H9 (cell line): ENCODE data around the gene PRSS57. TPM values are rescaled to one million over a fixed set of nuclear protein-coding genes. Genes with fewer than 3 reads are reported as not detected.

Source experiments
- DNase-seq: peaks from one replicate; pipeline ENCODE4 v3.0.0-alpha.2; 2017
- H2AFZ ChIP-seq: one replicate; pipeline ENCODE4 v1.6.1; 2013; ENCODE audit warnings: mild to moderate bottlenecking, low read length, control low read depth, moderate library complexity
- H2AK5ac ChIP-seq: 2 replicates; pipeline ENCODE4 v1.6.1; 2013; ENCODE audit warnings: low read length, control low read depth, mixed read lengths; ENCODE audit not compliant: insufficient read length
- H2BK120ac ChIP-seq: one replicate; pipeline ENCODE4 v1.6.1; 2013; ENCODE audit warnings: low read depth, mild to moderate bottlenecking, low read length, control low read depth, inconsistent platforms; ENCODE audit not compliant: poor library complexity, severe bottlenecking
- H2BK12ac ChIP-seq: 2 replicates; pipeline ENCODE4 v1.6.1; 2013; ENCODE audit warnings: low read length, control low read depth, mixed read lengths, low read depth; ENCODE audit not compliant: insufficient read length
- H2BK15ac ChIP-seq: 2 replicates; pipeline ENCODE4 v1.6.1; 2013; ENCODE audit warnings: low read depth, low read length, control low read depth
- H2BK20ac ChIP-seq: one replicate; pipeline ENCODE4 v1.6.1; 2013; ENCODE audit warnings: low read depth, mild to moderate bottlenecking, low read length, control low read depth, inconsistent platforms; ENCODE audit not compliant: poor library complexity, severe bottlenecking
- H2BK5ac ChIP-seq: 2 replicates; pipeline ENCODE4 v1.6.1; 2013; ENCODE audit warnings: low read length, control low read depth, mixed read lengths; ENCODE audit not compliant: insufficient read length
- H3K14ac ChIP-seq: 2 replicates; pipeline ENCODE4 v1.6.1; 2013; ENCODE audit warnings: low read length, control low read depth; ENCODE audit not compliant: insufficient read depth
- H3K18ac ChIP-seq: 2 replicates; pipeline ENCODE4 v1.6.1; 2013; ENCODE audit warnings: low read depth, mild to moderate bottlenecking, mixed read lengths, low read length, control low read depth; ENCODE audit not compliant: insufficient read length
- H3K23ac ChIP-seq: 2 replicates; pipeline ENCODE4 v1.6.1; 2013; ENCODE audit warnings: low read length, control low read depth, mixed read lengths, low read depth; ENCODE audit not compliant: insufficient read length
- H3K23me2 ChIP-seq: 2 replicates; pipeline ENCODE4 v1.6.1; 2013; ENCODE audit warnings: low read depth, mild to moderate bottlenecking, mixed read lengths, low read length, control low read depth; ENCODE audit not compliant: insufficient read length, poor library complexity, severe bottlenecking
- H3K27ac ChIP-seq: 2 replicates; pipeline ENCODE4 v1.5.1; 2013; ENCODE audit warnings: low read length, control low read depth, mixed read lengths, low read depth; ENCODE audit not compliant: insufficient read length
- H3K27me3 ChIP-seq: 2 replicates; pipeline ENCODE4 v1.6.1; 2013; ENCODE audit warnings: low read length, control low read depth, inconsistent platforms; ENCODE audit not compliant: insufficient read depth
- H3K4ac ChIP-seq: 2 replicates; pipeline ENCODE4 v1.6.1; 2013; ENCODE audit warnings: low read depth, mild to moderate bottlenecking, control low read depth, inconsistent platforms, low read length, moderate library complexity
- H3K4me1 ChIP-seq: 2 replicates; pipeline ENCODE4 v1.6.1; 2013; ENCODE audit warnings: low read length, control low read depth, inconsistent platforms; ENCODE audit not compliant: insufficient read depth
- H3K4me2 ChIP-seq: 2 replicates; pipeline ENCODE4 v1.6.1; 2013; ENCODE audit warnings: low read length, control low read depth, mixed read lengths; ENCODE audit not compliant: insufficient read length, insufficient read depth
- H3K56ac ChIP-seq: 2 replicates; pipeline ENCODE4 v1.6.1; 2013; ENCODE audit warnings: low read depth, mild to moderate bottlenecking, mixed read lengths, low read length, control low read depth; ENCODE audit not compliant: insufficient read length
- H3K79me1 ChIP-seq: 2 replicates; pipeline ENCODE4 v1.6.1; 2013; ENCODE audit warnings: low read depth, mild to moderate bottlenecking, moderate library complexity, low read length, control low read depth, inconsistent platforms; ENCODE audit not compliant: insufficient read depth, poor library complexity, severe bottlenecking
- H3K79me2 ChIP-seq: 2 replicates; pipeline ENCODE4 v1.6.1; 2013; ENCODE audit warnings: low read length, control low read depth, inconsistent platforms; ENCODE audit not compliant: insufficient read depth
- H3K9ac ChIP-seq: 2 replicates; pipeline ENCODE4 v1.6.1; 2013; ENCODE audit warnings: low read length, control low read depth, mixed read lengths; ENCODE audit not compliant: insufficient read length; ENCODE audit errors: extremely low read depth
- H3K9me3 ChIP-seq: one replicate; pipeline ENCODE4 v1.6.1; 2013; ENCODE audit warnings: low read depth, low read length, inconsistent platforms; ENCODE audit not compliant: control insufficient read depth
- H3T11ph ChIP-seq: one replicate; pipeline ENCODE4 v1.6.1; 2013; ENCODE audit warnings: mild to moderate bottlenecking, low read length, control low read depth, inconsistent platforms
- H4K20me1 ChIP-seq: one replicate; pipeline ENCODE4 v1.6.1; 2013; ENCODE audit not compliant: control insufficient read depth, insufficient read length, insufficient read depth
- H4K5ac ChIP-seq: 2 replicates; pipeline ENCODE4 v1.6.1; 2013; ENCODE audit warnings: low read depth, mild to moderate bottlenecking, mixed read lengths, low read length, control low read depth; ENCODE audit not compliant: insufficient read length
- H4K8ac ChIP-seq: replicated peaks from 2 replicates; pipeline ENCODE4 v1.6.1; 2013; ENCODE audit warnings: low read length, control low read depth, mixed read lengths, low read depth; ENCODE audit not compliant: insufficient read length
- H4K91ac ChIP-seq: 2 replicates; pipeline ENCODE4 v1.6.1; 2013; ENCODE audit warnings: low read depth, mild to moderate bottlenecking, moderate library complexity, mixed read lengths, low read length, control low read depth; ENCODE audit not compliant: insufficient read length
- H3K27ac Mint-ChIP-seq, 3 experiments: 2 replicates in 2 of 3; 3 replicates in 1 of 3; pipeline ENCODE4 v1.8.0; 2020 to 2021; ENCODE audit warnings: mixed read lengths in 3 of 3, mild to moderate bottlenecking in 1 of 3, moderate library complexity in 1 of 3
- H3K27me3 Mint-ChIP-seq: 2 replicates; pipeline ENCODE4 v1.8.0; 2021; ENCODE audit warnings: low read depth, mild to moderate bottlenecking, moderate library complexity, mixed read lengths
- H3K36me3 Mint-ChIP-seq, 3 experiments: 2 replicates in 2 of 3; 3 replicates in 1 of 3; pipeline ENCODE4 v1.8.0; 2020 to 2021; ENCODE audit warnings: low read depth in 3 of 3, mixed read lengths in 3 of 3; ENCODE audit not compliant: insufficient read depth in 1 of 3
- H3K4me1 Mint-ChIP-seq, 2 experiments: 2 replicates each; pipeline ENCODE4 v1.8.0; 2020; ENCODE audit warnings: mixed read lengths in 2 of 2
- H3K4me3 Mint-ChIP-seq, 2 experiments: 2 replicates in 1 of 2; 3 replicates in 1 of 2; pipeline ENCODE4 v1.8.0; 2020 to 2021; ENCODE audit warnings: mild to moderate bottlenecking in 2 of 2, mixed read lengths in 2 of 2, moderate library complexity in 1 of 2
- H3K9me3 Mint-ChIP-seq, 2 experiments: 2 replicates in 1 of 2; 3 replicates in 1 of 2; pipeline ENCODE4 v1.8.0; 2020; ENCODE audit warnings: mild to moderate bottlenecking in 2 of 2, mixed read lengths in 2 of 2, moderate library complexity in 1 of 2
- WGBS: extraction: QIAGEN DNeasy Blood & Tissue Kit; methylation state at CpG from one replicate; pipeline ENCODE4 v1.1.7; 2013; ENCODE audit warnings: missing lambda C conversion rate, low lambda C conversion rate, mixed read lengths; ENCODE audit not compliant: insufficient read length; ENCODE audit errors: extremely low coverage; 5-methylcytosine and 5-hydroxymethylcytosine counted together
- total RNA-seq: library from RNA; stranded (reverse); gene quantifications from 2 replicates; pipeline ENCODE4 v1.2.1, GENCODE V29; 2021
- TF ChIP-seq, protein P1 (sequence below): fragments of 200-600 bp; sonication (generic); conservative IDR thresholded peaks from 3 replicates; pipeline ENCODE4 v1.8.0; 2021; ENCODE audit warnings: antibody characterized with exemption, mild to moderate bottlenecking

Gene PRSS57
- total RNA-seq, 1 experiment from 2014 or later, result not detected

DNA sequence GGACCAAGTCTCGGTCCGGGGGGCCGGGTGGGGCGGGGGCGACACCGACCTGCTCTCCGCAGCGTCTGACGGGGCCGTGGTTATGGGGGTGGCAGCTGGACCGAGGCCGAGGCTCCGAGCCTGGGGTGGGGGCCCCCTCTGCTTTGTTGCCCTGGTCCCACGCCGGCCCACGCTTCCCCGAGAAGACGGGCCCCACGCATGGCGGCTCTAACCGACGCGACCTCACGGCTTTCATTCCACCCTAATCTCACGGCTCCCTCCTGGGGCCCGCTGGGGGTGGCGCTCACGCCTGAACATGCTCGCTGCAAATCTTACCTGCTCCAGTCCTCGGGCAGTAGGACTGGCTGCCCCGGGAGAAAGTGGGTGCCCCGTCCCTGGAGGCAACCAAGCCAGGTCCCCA lies 40.9 kb upstream of the PRSS57 start:
- Histone ChIP-seq H2BK5ac (no peak overlapping the region), H3T11ph (no peak overlapping the region), H3K27ac (no peak overlapping the region), H3K79me2 (no peaks in the 10 kb centered on the region), H3K27me3 (no peaks in the 10 kb centered on the region), H3K18ac (no peak overlapping the region), H2AK5ac (no peak overlapping the region), H4K8ac (no peak overlapping the region), H2BK12ac (no peak overlapping the region), H4K5ac (no peak overlapping the region), H3K9me3 (no peaks in the 10 kb centered on the region), H3K79me1 (no peaks in the 10 kb centered on the region), H2BK120ac (no peak overlapping the region), H2AFZ (no peak overlapping the region), H3K4me2 (no peak overlapping the region), H3K14ac (no peak overlapping the region), H3K23me2 (no peaks in the 10 kb centered on the region), H4K20me1 (no peaks in the 10 kb centered on the region), H3K4me1 (no peaks in the 10 kb centered on the region), H2BK15ac (no peak overlapping the region), H4K91ac (no peak overlapping the region), H3K4ac (no peak overlapping the region), H3K56ac (no peak overlapping the region), H3K23ac (no peak overlapping the region), H3K9ac (no peak overlapping the region), H2BK20ac (no peak overlapping the region)
- TF ChIP-seq, protein P1, sequence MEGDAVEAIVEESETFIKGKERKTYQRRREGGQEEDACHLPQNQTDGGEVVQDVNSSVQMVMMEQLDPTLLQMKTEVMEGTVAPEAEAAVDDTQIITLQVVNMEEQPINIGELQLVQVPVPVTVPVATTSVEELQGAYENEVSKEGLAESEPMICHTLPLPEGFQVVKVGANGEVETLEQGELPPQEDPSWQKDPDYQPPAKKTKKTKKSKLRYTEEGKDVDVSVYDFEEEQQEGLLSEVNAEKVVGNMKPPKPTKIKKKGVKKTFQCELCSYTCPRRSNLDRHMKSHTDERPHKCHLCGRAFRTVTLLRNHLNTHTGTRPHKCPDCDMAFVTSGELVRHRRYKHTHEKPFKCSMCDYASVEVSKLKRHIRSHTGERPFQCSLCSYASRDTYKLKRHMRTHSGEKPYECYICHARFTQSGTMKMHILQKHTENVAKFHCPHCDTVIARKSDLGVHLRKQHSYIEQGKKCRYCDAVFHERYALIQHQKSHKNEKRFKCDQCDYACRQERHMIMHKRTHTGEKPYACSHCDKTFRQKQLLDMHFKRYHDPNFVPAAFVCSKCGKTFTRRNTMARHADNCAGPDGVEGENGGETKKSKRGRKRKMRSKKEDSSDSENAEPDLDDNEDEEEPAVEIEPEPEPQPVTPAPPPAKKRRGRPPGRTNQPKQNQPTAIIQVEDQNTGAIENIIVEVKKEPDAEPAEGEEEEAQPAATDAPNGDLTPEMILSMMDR, result no peak
- peaks cover 4% of the 10 kb centered on the region for H3K27me3 Mint-ChIP-seq
- peaks cover 0 to 4% of the 10 kb centered on the region in 2 experiments; a peak in 2 of 4 replicates for H3K4me1 Mint-ChIP-seq
- H3K4me3 Mint-ChIP-seq, result no peak overlapping the region
- H3K27ac Mint-ChIP-seq, result no peak overlapping the region
- WGBS, result no CpG with 5 or more reads among the region's 32 CpGs
- H3K36me3 Mint-ChIP-seq, result peaks cover 0 to 4% (median 0%) of the 10 kb centered on the region in 3 experiments; a peak in 3 of 7 replicates
- no peak for DNase-seq
- no peaks in the 10 kb centered on the region for H3K9me3 Mint-ChIP-seq
